PFSK-1 (cell line): ENCODE measurements around the gene SRSF12.

ENCODE experiments used
- FOXP2 ChIP-seq: optimal IDR thresholded peaks from 2 replicates; pipeline ENCODE3; 2011; ENCODE audit warnings: borderline replicate concordance, control low read depth, inconsistent platforms; ENCODE audit not compliant: insufficient read depth; ENCODE audit errors: extremely low read length, extremely low read depth
- POLR2AphosphoS5 ChIP-seq: IDR thresholded peaks from 2 replicates; pipeline ENCODE4 v1.6.1; 2012; ENCODE audit warnings: low read depth, mild to moderate bottlenecking, control low read depth, low read length, moderate library complexity
- REST ChIP-seq, 2 experiments: IDR thresholded peaks; 2 replicates each; pipeline versions ENCODE4 v1.6.1 to v1.8.0; 2011 to 2012; ENCODE audit warnings: low read depth in 2 of 2, low read length in 2 of 2, control low read depth in 1 of 2, inconsistent platforms in 1 of 2, mild to moderate bottlenecking in 1 of 2, moderate library complexity in 1 of 2; ENCODE audit not compliant: insufficient read depth in 1 of 2
- SIN3A ChIP-seq: IDR thresholded peaks from 2 replicates; pipeline ENCODE4 v1.6.1; 2012; ENCODE audit warnings: mild to moderate bottlenecking, low read length, moderate library complexity, borderline replicate concordance; ENCODE audit not compliant: insufficient read depth
- TAF1 ChIP-seq: IDR thresholded peaks from 2 replicates; pipeline ENCODE4 v1.6.1; 2012; ENCODE audit warnings: low read length, control low read depth, borderline replicate concordance; ENCODE audit not compliant: insufficient read depth

Gene SRSF12

GRCh38 chr6:89071036-89071435 lies 46.8 kb downstream of the SRSF12 start:
- TF ChIP-seq FOXP2 (no peak), TAF1 (no peak), POLR2AphosphoS5 (no peak), REST (IDR thresholded peaks at IDR 0.05; ENCODE audit: insufficient read depth in 1 of 2, low read depth in 2 of 2, low read length in 2 of 2) (no peak), SIN3A (no peak)

GRCh38 chr6:89069536-89070163 lies 48.2 kb downstream of the SRSF12 start:
- no peak for TF ChIP-seq FOXP2
- no peak for TF ChIP-seq POLR2AphosphoS5

DNA sequence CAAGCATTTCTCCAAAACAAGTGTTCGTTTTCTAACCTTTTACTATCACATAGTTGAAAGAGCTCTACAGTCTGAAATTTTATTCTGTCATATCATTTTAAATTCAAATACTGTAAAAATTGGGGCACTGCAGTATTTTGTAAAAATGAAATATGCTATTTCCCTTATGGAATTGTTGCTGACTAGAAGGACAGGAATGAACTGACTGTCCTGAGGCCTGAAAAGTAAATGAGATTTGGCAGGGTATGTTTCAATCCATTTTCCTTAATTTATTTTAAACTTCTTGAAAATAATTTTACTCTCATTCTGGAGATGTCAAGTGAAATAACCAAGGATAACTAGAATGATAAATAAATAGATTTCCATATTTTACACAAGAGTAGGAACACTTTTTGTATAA lies 49.2 kb downstream of the SRSF12 start:
- TF ChIP-seq REST (IDR thresholded peaks at IDR 0.05; ENCODE audit: insufficient read depth in 1 of 2, low read depth in 2 of 2, low read length in 2 of 2) = no peak
- TF ChIP-seq FOXP2 = no peak
- no peak for TF ChIP-seq POLR2AphosphoS5
- no peak for TF ChIP-seq TAF1
- TF ChIP-seq SIN3A = no peak

DNA sequence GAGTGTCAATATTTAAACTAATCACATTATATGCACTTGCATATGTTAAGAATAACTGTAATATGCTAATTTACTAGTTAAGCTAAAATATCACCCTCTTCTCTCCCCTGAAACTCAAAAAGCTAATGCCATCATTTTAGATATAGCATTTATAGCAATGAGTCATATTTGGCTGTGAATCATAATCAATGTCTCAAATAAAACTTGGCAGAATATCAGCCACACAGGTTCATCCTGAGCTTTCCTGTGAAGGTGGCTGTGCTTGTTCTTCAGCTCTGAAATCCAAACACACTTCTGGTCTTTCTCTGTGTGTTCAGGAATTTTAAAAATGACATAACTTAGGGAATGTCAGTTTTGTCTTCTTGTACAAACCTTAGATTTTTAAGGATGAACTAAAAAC lies 50.1 kb downstream of the SRSF12 start:
- TF ChIP-seq POLR2AphosphoS5 = no peak
- no peak for TF ChIP-seq FOXP2
- TF ChIP-seq TAF1 = no peak
- TF ChIP-seq SIN3A = no peak
- no peak for TF ChIP-seq REST (IDR thresholded peaks at IDR 0.05; ENCODE audit: insufficient read depth in 1 of 2, low read depth in 2 of 2, low read length in 2 of 2)

DNA sequence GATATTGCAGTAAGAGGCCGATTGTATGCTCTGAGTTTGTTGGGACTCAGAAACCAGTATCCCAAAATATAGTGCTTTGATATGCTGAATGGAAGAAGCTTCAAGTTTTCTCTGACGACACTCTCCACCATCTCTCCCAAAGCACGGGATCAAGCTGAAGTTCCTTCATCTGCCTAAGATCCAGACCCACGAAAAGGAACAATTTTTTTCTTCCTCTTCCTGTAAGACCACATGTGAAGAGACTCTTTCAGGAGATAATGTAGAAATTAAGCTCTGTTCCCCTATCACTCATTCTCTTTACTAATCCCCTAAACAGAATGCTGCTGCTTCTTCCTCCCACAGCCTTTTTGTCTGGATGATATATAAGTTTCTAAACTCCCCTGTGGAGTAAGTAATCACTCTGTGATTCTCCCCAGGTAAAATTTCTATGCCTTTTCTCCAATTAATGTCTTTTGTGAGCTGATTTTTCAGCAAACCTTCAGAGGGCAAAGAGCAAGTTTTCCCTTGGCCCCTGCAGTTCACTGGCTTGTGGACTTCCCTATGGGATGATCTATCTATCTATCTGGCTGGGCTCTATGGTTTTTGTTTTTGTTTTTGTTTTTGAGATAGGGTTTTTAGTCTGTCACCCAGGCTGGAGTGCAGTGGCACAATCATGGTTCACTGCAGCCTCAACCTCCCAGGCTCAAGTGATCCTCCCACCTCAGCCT lies 50.8 kb downstream of the SRSF12 start:
- TF ChIP-seq FOXP2 (no peak), SIN3A (no peak), POLR2AphosphoS5 (no peak), TAF1 (no peak), REST (IDR thresholded peaks at IDR 0.05; ENCODE audit: insufficient read depth in 1 of 2, low read depth in 2 of 2, low read length in 2 of 2) (no peak)
